NOMO-1 treated with dmso at 0.1 percent for 144 hours (cell line): ENCODE results near the gene SCAI.
A peak's percentile ranks its signal among the peaks of the same experiment; 100 is the strongest.
"Not testable (repeated sequence)": the region's sequence is repeated elsewhere in the genome, so short reads cannot be mapped to it uniquely, and the experiment has no call there.

Experiments
- DNase-seq: peaks from one replicate; lab custom pipeline; 2025; ENCODE audit not compliant: unreplicated experiment; lab: John Stamatoyannopoulos, UW

The SCAI gene

DNA sequence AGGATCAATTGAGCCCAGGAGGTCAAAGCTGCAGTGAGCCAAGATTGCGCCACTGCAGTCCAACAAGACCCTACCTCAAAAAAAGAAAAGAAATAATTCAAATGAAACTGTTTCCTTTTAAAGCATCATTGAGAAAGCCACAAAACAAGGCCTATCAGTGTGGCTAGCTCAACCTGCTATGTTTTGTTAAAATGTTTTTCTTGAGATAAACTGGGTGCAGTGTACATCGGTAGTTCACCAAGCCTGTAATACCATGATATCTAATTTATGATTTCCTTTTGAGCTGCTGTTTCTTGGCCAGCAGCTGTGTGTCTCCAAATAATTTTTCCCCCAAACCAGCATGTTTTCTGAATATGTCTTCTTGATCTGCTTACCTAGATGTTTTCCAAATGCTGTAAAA, 105.2 kb downstream of the SCAI start:
- DNase-seq: no peak

DNA sequence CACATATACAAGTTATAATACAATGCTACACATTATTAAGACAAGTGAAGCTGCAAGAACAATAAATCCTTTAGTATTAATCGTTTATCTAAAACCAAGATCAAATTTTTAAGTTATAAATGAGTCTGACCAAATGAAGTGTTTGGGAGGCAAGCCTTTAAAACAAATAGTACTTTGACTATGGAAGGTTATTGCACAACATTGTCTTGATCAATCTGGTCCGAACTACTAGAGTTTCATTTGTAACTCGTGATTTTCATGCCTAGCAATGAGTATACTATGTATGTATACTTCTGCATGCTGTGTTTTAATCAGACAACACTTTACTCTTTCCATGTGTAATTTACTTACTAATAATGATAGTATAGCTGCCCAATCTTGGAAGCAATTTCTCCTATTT, 115.3 kb downstream of the SCAI start:
- no peak for DNase-seq

DNA sequence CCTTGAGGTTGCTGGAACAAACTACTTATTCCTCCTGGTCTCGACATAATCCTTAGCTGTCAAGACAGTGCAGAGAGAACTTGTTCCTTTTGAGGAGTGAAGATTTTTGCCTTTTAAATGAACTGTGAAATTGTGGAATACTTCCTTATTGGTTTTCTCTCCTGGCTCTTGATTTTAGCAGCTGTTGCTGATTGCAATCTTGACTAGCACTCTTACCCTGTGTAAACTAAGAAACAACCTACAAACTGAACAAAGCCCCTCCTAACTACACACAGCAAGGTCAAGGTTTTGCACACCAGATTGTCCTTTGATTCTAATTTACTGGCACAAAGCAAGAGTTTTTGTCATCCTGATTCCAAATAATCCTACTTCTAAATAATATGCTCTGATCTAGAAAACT, 118.4 kb downstream of the SCAI start:
- no peak for DNase-seq

DNA sequence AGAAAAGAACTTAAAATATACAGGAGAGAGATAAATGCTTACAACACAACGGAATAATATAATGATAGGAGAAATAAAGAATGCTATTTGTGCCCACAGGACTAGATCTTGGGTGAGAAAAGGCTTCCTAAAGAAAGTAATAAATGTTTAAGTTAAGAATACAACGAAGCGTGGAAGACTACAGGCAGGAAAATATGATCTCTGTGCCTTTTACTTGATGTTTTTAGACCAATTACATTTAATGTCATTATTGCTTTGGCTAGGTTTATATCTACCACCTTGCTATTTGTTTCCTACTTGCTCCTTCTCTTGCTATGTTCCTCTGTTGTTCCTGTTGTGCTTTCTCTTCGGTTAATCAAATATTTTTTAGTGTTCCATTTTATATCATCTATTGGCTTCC, 122.3 kb downstream of the SCAI start:
- no peak for DNase-seq

DNA sequence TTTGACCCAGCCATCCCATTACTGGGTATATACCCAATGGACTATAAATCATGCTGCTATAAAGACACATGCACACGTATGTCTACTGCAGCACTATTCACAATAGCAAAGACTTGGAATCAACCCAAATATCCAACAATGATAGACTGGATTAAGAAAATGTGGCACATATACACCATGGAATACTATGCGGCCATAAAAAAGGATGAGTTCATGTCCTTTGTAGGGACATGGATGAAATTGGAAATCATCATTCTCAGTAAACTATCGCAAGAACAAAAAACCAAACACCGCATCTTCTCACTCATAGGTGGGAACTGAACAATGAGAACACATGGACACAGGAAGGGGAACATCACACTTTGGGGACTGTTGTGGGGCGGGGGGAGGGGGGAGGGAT, 127.7 kb downstream of the SCAI start:
- DNase-seq: not testable (repeated sequence)

DNA sequence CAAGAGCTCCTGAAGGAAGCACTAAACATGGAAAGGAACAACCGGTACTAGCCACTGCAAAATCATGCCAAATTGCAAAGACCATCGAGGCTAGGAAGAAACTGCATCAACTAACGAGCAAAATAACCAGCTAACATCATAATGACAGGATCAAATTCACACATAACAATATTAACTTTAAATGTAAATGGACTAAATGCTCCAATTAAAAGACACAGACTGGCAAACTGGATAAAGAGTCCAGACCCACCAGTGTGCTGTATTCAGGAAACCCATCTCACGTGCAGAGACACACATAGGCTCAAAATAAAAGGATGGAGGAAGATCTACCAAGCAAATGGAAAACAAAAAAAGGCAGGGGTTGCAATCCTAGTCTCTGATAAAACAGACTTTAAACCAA, 131.3 kb downstream of the SCAI start:
- DNase-seq: not testable (repeated sequence)

DNA sequence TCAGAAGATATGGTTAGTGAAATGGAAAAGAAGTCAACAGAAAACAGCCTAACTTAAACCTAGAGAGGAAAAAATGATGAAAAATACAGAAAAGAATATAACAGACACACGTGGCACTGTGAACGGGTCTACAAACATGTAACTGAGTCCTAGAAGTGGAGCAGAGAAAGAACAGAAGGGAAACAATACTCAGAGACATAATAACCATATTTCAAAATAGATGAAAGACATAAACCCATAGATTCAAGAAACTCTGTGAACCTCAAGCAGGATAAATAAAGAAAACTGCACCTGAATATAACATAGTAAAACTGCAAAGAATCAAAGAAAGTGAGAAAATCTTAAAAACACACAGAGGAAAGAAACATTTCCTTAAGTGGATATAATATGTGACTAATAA, 134.7 kb downstream of the SCAI start:
- no peak for DNase-seq

DNA sequence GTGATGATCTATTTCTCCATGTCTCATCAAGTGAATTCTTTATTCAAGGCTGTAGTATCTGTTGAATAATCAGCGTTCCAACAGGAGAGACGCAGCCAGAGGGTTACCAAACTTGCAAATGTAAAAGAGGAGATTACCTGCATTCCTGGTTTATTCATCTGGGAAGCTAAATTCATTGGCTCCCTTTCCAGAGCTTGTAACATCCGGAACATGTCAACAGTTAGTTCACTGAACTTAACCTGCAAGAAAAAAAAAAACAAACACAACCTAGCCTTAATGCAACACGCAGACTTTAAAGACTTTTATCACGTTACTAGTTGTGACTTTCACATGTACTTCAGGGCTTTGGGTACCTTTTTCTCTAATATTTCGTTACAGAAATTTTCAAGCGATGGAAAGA, 140.0 kb downstream of the SCAI start:
- DNase-seq: no peak

DNA sequence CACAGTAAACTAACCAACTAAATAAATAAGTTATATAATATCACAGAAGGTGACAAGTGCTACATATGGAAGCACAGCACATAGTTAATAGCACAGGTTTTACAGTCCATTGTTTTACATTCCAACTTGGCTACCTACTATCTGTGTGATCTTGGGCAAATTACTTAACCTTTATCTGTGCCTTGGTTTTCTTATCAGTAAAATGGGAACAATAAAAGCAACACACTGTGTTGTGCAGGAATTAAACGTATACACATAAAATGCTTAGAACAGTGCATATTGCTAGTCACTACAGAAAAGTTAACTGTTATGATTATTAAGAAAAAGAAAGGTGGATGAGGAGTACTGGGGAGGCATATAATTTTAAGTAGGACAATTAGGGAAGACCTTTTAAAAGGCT, 159.6 kb downstream of the SCAI start:
- DNase-seq: no peak

DNA sequence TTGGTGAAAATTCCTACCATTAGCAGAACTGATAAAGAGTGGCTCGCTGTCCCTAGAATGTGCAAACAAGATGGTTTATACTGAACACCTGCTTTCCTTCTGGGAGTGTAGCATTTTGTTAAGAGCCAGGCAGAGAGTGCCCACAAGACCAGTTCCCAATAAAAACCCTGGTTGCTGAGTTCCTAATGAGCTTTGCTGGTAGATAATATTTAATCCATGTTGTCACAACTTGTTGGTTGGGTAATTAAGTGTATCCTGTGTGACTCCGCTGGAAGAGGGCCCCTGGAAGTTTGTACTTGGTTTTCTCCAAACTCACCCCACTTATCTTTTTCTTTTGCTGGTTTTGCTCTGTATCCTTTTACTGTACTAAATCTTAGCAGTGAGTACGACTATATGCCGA, 162.9 kb downstream of the SCAI start:
- DNase-seq: no peak

DNA sequence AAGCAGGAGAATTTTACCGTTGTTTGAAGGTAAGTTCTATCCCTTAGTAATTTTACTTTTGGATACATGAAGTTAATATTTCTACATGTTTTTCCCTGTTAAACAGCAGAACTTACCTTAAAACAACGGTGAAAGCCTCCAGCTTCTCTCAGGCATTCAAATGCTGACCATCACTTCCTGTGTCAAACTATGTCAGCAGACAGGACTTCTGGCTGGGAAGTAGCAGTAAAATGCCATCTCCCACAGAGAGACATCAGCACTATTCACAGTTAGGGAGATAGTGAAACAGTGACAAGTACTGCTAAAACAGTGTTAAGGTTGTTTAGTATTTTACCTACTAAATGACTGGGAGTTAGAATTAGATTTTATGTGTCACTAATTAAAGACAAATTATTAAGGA, 168.2 kb downstream of the SCAI start:
- no peak for DNase-seq

DNA sequence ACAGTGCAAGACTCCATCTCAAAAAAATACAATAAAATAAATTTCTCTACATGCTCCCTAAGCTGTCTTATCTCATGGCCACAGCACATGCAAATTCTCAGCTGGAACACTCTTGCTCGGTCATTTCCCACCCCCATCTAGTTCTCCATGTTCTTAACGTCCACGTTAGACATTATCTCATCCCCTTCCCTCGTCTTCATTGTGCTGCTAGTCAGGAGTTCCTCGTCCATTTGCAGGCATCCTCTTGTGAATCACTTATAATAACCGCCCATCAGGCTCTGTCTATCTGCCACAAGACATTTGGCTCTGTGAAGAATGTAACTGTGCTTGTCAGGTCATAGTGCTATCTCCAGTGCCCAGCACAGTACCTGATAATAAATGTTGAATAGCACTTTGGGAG, 169.5 kb downstream of the SCAI start:
- no peak for DNase-seq

DNA sequence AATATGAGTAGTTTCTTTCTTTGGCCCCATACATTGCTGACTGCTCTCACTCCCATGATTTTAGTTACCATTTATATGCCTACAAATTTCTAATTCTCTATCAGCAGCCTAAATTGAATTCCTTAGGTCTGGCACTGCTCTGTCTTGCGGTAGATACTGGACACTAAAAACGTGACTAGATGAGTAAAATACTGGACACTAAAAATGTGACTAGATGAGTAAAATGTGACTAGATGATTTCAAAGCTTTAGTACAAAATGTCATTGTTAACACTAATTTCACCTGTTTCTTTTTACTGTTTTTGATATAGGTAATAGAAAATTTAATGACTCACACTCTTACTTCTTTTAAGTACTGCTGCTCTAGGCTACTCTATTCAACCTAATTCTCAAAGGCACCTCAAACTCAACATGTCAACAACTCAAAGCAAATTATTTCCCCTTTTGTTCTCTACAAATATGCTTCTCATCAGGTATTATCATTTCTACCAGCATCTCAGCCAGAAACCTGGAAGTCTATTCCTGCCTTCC, 171.0 kb downstream of the SCAI start:
- no peak for DNase-seq

DNA sequence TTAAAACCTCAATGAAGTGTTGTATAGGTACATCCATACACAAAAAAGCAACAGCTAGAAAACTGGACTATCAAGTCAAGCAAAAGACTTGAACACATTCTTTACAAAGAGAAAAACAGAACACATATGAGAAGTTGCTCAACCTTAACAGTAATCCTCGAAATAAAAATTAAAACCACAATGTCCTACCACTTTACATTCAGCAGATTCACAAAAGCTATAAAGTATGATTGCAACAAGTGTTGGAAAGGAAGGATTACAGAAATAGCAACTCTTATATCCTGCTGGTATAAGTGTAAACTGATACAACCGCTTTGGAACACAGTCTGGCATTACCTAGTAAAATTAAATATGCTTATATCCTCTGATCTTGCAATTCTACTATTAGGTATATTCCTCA, 173.9 kb downstream of the SCAI start:
- no peak for DNase-seq

DNA sequence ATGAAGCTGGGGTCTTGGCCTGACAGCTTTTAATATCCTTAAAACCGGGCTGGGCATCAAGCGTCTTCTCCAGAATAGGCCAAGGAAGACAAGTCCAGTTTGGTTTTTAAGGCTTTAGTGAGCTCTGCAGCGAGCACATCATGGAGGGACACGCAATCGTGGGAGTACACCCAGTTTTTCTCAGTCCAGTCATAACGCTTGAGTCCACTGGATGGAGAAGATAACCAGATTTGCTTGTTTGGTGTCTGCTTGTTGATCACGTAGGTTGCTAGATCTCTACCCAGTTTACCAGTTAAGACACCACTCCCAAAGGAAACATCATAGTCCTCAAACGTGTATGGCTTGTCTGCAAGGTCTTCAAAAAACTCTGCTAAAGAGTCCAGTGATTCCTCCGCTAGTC, 175.1 kb downstream of the SCAI start:
- no peak for DNase-seq

DNA sequence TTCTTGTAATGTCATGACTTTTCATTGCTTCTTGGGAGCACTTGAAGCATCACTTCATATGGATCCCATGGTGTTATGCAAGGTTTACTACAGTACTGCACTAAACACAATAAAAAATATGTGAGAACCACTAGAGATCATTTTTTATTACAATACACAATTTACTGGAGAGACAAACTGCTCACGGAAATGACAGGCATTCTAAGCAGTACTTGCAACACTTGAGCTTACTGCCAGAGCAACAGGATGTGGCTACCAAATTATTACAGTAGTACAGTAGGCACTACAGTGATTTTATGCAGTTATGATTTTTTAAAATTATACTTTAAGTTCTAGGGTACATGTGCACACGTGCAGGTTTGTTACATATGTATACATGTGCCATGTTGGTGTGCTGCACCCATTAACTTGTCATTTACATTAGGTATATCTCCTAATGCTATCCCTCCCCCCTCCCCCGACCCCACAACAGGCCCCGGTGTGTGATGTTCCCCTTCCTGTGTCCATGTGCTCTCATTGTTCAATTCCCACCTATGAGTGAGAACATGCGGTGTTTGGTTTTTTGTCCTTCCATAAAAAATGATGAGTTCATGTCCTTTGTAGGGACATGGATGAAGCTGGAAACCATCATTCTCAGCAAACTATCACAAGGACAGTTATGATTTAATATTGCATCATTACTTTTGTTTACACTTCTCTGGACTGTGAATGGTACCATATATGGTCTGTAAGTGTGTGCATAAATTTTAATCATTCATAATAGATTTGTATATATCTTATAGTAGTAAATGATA, 177.4 kb downstream of the SCAI start:
- DNase-seq: peak; percentile 36

DNA sequence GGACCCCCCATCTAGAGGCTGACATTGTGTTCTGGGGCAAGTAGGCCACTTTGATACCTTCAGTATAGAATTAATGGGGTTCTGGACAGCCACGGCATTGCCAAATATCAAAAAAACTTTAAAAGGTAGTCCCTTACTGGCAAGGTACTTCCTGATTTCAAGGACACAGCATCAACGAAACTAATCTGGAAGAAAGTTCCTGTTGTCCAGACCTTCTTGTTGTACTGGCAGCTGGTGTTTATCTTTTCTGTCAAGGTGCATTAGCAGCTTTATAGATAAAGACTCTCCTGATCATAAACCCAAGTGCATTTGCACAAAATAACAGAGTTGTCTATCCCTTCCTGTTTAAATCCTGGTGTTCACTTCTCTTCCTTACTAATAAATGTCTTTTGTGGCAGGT, 178.7 kb downstream of the SCAI start:
- no peak for DNase-seq

DNA sequence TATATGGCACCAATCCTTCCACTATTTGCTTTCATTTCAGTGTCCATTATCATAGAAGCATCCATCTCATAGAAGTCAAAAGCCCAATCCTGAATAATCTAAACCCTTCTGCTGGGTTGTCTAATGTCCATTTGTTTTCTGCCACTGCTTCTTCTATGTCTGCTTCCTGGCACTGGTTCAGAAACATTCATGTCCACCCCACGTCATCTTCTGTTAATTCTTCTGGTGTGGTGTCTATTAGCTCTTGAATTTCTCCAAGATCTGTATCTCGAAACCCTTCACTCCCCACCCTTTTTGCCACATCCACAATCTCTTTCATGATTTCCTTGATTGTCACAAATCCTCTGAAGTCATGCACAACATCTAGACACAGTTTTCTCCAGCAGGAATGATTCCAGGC, 179.3 kb downstream of the SCAI start:
- DNase-seq: no peak

DNA sequence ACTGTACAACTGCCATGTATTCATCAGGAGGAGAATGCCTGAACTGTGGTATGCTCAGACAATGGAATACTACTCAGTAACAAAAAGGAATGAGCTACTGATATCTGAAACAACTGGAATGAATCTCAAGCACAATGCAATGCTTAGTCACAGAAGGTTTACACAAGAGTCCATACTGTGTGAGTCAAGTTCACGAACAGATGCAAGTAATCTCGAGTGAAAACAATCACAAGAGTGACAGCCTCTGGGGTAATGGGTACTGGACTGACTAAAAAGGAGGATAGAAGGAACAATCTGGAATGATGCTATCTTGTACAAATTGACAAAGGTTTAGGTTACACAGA, 182.9 kb downstream of the SCAI start:
- DNase-seq: no peak

DNA sequence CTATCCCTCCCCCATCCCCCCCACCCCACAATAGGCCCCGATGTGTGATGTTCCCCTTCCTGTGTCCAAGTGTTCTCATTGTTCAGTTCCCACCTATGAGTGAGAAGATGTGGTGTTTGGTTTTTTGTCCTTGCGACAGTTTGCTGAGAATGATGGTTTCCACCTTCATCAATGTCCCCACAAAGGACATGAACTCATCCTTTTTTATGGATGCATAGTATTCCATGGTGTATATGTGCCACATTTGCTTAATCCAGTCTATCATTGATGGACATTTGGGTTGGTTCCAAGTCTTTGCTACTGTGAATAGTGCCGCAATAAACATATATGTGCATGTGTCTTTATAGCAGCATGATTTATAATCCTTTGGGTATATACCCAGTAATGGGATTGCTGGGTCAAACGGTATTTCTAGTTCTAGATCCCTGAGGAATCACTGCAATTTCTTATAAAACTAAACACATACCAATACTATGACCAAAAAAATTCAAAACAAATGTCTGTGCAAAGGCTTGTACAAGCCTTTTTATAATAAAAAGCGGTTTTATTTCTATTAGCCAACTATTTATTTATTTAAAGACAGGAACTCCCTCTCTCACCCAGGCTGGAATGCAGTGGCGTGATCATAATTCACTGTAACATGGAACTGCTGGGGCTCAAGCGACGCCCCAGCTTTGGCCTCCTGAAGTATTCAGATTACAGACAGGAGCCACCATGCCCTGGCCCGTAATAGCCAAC, 183.5 kb downstream of the SCAI start:
- not testable (repeated sequence) for DNase-seq

DNA sequence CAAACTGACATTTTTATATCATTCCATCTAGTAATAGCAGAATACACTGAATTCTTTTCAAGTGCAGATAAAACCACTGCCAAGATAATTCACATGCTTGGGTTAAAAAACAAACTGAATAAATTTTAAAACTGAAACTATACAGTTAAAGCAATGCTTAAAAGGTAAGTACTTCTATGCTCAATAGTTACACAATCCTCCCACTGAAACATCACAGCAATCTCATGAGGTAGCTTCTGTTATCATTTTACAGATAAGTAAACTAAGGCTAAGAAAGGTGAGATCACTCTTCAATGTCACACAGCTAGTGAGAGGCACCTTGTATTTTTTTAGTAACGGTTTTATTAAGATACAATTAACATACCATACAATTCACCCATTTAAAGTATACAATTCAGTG, 189.1 kb downstream of the SCAI start:
- DNase-seq: no peak

DNA sequence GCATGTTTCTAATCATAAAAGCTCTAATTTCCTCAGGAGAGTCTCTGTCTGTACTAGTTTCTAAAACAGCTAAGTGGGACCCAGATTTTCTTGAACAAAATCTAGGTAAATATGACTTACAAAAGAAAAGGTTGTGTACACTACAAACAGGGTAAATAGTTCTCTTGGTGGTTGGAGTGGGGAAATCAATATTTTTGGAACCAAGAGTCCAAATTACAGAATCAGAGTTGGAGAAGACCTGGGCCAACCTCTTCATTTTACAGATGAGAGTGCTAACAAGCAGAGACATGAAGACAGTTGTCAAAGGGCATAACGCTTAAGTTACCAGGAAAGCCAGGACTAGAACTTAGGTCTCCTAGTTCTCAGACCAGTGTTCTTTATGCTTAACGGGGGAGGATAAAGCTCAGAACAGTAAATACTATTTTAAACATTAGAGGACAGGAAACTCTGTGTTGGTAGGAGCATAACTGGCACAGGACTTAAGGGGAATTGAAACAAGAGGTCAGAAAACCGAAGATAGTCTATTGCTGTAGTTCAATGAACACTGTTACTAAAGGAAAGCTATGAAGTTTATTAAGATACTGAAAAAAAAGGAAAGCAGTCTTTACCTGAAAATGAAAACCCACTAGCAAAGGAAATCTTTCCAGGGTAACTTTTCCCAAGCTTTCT, 193.1 kb downstream of the SCAI start:
- no peak for DNase-seq
